Activated effector memory CD4-positive, alpha-beta T cell treated with Interleukin-2 at 50 U/mL for 16 hours (primary cell): Measurements from ENCODE around the gene CALR3.
"Not testable (repeated sequence)": the region's sequence is repeated elsewhere in the genome, so short reads cannot be mapped to it uniquely, and the experiment has no call there.

Source experiments
- DNase-seq: peaks from one replicate; pipeline ENCODE4 v3.0.0-alpha.2; 2020

CALR3 gene

DNA sequence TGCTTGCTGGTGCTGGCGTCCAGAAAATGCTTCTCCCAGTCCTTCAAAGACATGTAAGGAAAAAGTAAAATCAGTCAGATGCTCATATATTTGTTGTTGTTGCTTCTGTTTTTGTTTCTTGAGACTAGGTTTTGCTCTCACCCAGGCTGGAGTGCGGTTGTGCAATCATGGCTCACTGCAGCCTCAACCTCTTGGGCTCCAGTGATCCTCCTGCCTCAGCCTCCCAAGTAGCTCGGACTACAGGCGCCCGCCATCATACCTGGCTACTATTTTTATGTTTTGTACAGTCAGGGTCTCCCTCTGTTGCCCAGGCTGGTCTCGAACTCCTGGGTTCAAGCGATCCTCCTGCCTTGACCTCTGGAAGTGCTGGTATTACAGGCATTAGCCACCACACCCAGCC, 13.2 kb downstream of the CALR3 start:
- no peak for DNase-seq

DNA sequence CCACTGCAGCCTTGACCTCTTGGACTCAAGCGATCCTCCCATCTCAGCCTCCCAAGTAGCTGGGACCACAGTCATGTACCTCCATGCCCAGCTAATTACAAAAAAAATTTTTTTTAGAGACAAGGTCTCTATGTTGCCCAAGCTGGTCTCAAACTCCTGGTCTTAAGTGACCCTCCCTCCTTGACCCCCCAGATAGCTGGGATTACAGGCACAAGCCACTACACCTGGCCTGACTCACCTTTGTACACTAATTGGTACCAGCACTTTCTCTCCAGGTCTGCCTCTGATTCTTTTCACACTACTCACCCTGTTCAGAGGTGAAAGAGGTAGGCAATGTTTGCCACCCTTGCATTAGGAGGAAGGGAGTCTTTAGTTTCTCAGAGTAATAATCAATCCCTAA, 18.7 kb downstream of the CALR3 start:
- DNase-seq = no peak

DNA sequence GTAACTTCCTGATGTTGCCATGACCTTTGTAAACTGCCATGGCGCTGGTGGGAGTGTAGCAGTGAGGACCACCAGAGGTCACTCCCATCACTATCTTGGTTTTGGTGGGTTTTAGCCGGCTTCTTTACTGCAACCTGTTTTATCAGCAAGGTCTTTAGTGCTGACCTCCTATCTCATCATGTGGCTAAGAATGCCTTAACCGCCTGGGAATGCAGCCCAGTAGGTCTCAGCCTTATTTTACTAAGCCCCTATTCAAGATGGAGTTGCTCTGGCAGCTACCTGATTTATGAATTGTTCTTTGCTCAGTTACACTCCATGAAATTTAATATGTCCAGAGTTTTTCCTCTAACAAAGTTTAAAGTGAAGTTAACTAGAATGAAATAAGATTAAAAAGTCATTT, 19.6 kb downstream of the CALR3 start:
- no peak for DNase-seq

DNA sequence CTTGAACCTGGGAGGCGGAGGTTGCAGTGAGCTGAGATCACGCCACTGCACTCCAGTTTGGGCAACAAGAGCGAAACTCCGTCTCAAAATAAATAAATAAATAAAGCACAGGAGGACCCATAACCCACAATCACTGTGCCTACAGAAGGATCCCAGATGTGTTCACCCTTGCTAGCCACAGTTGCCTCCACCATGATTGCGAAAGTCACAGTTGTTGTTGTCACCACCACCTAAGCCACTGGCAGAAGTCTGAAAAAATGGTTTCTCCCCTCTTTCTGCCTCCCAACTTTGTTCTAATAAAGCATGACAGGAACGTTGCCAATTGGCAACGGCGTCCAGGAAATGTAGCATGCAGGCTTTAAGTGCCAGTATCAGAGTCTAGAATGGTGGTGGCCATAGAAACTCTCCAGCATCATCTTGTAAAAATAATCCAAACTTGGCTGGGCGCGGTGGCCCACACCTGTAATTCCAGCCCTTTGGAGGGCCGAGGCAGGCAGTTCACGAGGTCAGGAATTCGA, 22.0 kb downstream of the CALR3 start:
- DNase-seq = no peak

DNA sequence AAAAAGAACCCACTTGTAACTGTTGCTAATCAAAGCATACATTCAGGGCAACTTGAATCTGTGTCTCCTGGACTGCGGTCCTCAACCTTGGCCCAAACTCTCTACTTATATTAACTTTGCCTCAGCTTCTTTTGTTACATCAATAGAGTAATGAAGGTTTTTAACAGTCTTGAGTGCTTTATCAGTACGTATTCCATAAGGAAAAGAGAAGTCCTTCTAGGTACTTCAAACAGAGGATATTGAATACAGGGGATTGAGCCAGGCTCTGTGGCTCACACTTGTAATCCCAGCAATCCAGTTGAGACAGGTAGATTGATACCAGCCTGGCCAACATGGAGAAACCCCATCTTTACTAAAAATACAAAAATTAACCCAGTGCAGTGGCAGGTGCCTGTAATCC, 23.0 kb downstream of the CALR3 start:
- DNase-seq = no peak

DNA sequence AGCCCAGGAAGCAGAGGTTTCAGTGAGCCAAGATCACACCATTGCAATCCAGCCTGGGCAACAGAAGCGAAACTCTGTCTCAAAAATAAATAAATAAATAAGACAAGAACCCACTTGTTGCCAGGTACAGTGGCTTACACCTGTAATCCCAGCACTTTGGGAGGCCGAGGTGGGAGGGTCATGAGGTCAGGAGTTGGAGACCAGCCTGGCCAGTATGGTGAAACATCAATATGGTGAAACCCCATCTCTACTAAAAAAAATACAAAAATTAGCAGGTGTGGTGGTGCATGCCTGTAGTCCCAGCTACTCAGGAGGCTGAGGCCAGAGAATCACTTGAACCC, 23.4 kb downstream of the CALR3 start:
- not testable (repeated sequence) for DNase-seq

DNA sequence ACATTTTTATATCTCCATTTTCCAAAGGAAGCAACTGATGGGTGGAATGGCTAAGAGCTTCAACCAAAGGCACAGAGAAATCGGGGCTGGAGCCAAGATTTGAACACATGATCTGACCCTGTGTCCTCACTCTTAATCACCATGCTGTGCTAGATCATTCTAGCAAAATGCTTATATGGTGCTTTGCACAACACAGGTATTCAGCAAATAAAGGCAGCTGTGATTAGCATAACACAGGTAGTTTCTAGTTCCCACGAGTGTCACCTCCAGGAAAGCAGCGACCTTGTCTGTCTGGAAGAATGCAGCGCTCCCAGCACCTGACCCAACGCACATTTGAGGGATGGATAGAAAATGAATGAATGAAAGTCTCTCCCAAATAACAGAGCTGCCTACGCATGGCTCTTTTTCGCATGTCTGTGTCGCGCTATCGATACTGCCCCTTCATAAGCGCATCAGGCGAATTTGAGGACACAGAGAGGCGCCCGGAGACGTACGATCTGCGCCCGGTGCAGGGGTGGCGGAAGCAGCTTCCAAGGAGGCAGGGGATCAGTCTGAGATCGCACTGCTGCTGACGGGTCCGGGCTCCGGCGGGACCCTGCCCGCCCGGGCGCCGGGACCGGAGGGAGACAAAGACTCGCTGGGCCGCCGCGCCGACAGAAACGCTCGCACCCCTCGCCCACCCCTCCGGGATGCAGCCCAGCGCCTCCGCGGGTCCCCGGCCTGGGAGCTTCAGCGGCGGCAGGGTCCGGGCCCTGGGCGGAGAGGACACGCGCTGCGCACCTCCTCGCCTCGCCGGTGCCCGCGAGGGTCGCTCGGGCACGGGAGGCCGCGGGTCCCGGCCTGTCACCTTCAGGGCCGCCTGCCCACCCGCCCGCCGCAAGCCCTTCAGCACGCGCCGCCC, 24.8 kb downstream of the CALR3 start:
- DNase-seq = no peak

DNA sequence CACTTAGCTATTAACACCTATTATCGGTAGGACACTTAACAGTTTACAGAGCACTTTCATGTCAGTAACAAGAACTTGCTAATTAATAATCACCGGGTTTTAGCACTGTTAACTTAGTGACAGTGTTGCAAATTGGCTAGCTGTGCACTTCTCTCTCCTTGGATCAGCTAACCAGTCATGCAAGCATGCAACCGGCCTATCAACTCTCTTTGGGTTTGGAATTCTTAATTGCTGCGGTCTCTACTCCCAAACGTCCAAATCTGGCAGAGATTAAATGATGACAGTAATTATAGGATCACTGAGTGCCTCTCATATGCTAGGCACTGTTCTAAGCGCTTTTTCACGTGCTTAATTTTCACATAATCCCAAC, 25.4 kb downstream of the CALR3 start:
- no peak for DNase-seq

DNA sequence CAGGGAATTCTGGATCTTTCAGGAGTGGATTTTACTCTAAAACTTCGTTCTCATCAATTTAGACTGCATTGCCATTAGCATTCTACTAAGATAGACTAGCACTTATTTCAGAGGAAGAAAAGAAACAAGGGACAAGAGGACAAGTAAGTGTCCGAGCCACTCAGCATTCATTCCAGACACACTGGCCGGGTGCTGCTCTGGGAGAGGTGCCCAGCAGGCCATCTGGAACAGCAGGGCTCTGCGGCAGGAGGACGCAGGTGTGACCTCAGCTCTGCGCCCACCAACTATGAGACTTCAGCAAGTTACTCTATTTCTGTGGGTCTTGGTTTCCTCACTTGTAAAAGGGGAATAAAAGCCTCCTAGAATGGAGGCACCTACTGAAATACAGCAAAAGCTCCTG, 28.4 kb downstream of the CALR3 start:
- no peak for DNase-seq

DNA sequence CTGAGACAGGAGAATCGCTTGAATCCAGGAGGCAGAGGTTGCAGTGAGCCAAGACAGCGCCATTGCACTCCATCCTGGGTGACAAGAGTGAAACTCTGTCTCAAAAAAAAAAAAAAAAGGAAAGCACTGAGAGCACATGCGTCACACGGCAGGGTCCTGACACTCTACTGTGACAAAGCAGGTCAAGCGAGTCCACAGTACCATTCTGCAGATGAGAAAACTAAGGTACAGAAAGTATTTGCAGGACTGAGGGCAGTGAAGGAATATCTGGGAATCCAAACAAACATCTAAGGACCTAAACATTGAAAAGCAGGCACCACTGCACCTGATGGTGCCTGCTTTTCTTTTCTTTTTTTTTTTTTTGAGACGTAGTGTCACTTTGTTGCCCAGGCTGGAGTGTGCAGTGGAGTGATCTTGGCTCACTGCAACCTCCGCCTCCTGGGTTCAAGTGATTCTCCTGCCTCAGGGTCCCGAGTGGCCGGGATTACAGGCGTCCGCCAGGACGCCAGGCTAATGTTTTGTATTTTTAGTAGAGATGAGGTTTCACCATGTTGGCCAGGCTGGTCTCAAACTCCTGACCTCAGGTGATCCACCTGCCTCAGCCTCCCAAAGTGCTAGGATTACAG, 29.1 kb downstream of the CALR3 start:
- not testable (repeated sequence) for DNase-seq

DNA sequence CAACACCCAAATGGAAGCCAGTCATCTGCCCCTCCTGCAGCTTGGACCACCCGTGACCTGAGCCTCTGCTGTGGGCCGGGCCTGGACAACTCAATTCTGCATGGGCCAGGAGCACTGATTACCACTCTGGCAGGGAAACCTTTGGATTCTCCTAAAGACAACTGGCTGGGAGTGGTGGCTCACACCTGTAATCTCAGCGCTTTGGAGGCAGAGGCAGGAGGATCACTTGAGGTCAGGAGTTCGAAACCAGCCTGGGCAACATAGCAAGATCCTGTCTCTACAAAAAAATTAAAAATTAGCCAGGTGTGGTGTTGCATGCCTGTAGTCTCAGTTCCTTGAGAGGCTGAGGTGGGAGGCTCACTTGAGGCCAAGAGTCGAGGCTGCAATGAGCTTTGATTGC, 30.7 kb downstream of the CALR3 start:
- no peak for DNase-seq

DNA sequence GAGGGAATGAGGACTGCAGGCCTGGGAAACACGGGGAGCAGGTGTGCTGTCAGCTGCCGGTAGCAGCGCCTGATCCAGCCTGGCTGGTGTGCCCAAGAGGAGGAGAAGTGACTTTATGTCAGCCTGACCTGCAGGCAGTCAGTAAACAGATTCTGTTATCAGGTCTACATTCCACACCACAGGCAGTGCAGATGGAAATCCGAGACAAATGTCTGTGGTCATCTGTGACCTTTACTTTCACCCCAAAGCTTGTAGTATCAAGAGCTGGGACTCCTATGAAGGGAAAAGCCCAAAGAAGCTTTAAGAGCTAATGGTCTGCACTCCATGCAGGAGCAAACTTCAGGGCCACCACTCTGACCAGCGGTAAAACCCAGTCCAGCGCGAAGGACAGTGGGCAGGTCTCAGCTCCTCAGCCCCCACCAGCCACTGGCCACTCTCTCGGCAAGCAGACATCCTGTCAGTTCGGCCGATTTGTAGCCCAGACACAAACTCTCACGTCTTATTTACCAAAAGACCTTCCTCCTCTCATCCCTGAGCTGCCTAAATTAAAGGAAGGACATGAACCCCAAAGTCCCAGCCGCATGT, 31.9 kb downstream of the CALR3 start:
- DNase-seq = no peak

DNA sequence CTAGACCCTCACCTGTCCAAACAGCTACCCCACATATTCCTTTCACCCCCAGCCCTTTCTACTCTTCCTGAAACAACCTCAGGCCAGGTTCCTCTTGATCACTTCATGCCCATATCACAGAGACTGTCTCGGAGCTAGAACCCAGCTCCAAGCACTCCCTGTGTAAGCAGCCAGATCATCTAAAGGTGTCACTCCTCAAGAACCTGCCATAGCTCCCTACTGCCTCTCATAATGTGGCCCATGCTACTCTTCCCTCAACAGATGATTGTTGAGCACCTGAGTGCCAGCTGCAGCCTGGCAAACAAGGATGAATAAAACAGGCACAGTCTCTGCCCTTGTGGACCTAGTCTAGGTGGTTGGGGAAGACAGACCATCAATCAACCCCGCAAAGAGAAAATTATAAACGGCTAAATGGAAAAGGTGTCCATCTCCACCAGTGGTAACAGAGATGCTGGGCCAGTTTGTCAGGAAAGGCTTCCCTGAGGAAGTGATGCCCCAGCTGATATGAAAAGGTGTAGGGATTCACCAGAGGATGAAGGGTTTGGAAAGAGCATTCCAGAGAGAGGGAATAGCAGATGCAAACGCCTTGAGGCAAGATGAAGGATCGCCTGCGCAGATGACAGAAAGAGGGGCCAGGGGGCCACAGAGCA, 32.5 kb downstream of the CALR3 start:
- no peak for DNase-seq

DNA sequence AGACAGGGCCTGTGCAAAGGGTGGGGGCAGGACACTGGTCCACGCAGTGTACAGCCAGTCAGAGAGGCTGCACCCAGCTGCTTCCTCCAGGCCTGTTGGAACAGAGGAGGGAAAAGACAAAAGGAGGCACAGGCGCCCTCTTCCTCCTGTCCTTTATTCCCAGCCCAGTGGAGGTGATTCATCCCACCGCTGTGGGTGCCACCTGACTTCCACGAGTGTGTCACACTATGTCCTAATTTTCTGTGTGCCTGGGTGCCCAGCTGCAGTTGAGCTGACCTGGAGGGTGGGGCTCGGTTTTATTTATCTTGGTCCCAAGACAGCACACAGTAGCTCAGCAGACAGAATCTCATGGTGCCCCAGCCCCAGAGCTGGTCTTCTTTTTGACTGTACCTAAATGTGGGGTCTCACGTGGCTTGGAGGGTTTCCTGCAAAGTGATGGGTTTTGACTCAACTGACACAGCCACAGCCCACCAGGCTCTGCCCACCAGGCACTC, 33.2 kb downstream of the CALR3 start:
- no peak for DNase-seq

DNA sequence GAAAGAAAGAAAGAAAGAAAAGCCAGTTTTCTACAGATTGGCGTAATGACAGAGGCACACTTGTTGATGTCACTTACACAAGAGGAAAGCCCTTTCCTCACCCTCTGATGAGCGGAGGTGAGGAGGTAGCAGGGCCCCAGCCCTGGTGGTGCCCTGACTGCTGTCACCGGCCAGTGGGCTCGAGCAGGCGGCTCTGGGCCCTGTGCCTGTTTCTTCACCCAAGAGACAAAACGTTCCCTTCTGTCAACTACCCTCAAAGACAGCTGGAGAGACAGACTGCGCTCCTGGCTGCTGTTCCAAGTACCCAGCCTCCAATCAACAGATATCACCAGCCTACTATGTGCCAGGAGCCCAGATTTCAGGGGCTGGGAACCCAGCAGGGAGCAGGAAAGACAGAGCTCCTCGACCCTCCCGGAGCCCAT, 34.3 kb downstream of the CALR3 start:
- no peak for DNase-seq

DNA sequence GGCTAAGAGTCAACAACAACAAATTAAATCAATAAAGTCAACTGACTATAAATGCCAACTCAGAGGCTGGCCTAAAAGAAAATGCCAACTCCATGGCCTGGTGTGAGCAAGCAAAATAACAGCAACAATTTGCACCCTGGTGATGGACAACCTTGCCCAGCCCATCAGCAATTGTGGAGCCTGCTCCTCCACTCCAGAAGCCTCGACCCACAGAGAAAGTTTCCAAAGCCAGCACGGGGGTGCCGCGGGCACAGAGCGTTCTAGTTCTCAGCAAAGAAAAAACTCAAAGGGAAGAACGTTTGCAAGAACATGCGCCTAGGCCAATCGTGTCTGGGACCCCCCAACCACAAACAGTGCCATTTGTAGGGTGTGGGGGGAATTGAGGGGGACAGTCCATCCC, 35.5 kb downstream of the CALR3 start:
- no peak for DNase-seq

DNA sequence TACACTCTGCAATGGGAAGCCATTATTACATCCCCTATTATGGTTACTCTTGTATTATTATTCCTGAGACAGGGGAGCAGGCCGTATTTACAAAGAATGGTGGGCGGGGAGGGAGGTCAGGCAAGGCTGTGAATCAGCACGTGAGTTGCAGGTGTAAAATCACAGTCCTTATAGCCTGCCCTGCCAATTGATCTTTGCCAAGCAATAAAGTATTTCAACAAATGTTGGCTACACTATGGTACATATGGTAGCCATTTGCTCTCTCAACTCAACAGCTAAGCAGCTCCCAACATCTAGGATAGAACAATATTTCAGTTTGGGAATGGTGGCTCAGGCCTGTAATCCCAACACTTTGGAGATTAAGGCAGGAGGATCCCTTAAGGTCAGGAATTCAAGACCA, 36.3 kb downstream of the CALR3 start:
- DNase-seq = no peak

DNA sequence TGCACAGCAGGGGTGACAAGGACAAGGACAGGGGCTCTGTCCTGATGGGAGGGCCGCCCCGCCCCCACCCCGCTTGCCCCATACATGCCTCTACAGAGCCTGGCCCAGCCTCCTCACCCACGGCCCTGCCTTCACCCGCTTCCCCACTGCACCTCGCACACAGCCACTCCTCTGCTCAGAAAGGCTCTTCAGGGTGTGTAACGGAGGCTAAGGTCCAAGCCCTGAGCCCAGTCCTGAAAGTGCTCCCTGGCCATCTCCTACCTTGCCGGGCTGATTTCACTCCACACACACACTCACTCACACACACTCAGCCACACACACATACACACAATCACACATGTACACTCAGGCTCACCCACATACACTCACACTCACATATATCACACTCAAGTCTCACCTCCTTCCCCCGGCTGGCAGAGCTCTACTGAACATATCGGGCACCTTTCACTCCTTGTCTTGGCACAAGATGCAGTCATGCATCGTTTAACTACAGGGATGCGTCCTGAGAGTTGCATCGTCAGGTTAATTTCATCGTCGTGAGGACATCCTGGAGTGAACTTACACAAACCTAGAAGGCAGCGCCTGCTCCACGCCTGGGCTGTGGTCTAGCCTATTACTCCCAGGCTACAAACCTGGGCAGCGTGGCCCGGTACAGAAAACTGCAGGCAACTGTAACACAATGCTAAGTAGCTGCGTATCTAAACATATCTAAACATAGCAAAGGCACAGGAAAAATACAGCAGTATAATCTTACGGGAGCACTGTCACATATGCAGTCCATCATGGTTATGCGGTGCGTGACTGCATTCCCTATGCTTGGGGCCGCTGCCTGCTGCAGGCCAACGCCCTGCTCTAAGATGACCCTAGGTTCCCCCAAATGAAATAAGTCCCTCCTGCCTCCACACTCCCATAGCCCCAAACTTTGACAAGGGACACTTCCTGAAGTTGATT, 37.3 kb downstream of the CALR3 start:
- DNase-seq = no peak

DNA sequence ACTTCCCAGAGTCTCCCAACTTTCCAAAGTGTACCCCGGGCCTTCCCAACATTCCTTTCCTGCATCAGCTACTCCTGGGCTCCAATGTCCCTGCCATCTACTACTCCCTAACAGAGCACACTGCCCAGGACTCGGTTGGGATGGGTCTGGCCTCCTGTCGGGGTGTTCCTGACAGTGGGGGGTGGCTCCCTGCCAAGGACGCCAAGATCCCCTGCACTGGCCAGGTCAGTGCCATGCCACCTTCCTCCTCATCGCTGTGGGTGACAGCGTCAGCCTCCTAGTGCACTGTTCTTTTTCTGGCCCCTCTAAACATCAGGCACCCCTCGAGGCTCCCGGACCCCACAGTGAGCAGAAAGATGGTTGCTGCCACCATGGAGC, 38.0 kb downstream of the CALR3 start:
- no peak for DNase-seq

DNA sequence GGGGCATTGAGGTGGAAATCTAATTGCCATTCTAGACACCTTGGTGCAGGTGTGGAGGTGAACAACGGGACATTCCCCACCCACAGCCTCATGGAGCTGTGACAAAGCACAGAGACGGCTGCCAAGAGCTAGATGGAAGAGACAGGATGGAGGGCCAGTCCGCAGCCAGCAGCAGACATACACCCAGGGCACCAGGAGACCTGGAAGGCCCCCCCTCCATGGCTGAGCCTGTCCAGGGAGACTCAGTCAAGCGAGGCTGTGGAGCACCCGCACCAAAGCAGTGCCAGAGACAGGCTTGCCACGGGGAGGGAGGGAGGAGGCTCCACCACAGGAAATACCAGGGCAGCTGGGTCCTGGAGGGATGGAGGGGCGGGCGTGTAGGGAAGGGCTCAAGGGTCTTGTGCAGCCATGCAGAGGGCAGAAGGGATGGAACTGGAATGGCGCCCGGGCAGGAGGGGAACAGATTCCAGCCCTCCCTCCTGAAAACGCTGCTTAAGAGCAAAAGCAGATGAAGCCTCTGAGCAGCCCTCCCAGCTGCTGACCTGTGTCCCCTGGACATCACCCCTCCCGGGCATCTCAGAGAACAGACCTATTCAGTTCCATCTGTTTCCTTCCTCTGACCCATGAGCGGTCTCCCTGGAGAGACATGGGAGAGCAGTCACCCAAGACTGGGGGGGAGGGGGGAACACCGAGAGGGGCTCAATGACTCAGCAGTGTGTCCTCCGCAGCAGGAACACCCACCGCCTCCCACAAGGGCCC, 38.6 kb downstream of the CALR3 start:
- DNase-seq = no peak

DNA sequence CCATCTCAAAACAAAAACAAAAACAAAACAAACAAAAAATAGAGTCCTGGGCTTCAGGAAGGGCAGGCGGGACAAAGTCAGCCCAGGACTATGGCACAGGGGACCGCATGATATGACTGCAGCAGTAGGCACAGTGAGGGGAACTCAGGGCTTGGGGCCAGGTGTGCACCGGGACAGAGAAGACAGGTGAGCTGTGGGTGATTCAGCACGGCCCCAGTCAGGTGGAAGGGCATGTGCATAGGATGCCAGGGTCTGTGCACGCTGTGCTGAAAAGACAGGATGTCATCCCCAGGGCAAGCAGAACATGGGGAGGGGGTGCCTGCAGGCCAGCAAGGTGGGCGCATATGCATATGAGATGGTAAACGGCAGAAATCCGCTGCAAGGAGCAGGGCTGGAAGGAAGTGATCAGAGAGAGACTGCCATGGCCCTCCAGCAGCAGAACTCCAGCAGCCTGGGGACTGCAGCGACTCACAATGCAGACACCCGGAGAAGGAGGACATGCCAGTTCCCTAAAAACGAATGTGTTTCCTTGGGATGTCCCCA, 39.2 kb downstream of the CALR3 start:
- no peak for DNase-seq
